Measurements from ENCODE around the gene ITPR1. TPM values are rescaled to one million over a fixed set of nuclear protein-coding genes. Genes with fewer than 3 reads are reported as not detected.

ITPR1 gene
- total RNA-seq, 1 donor from 2014 or later, result 45.9 TPM

DNA sequence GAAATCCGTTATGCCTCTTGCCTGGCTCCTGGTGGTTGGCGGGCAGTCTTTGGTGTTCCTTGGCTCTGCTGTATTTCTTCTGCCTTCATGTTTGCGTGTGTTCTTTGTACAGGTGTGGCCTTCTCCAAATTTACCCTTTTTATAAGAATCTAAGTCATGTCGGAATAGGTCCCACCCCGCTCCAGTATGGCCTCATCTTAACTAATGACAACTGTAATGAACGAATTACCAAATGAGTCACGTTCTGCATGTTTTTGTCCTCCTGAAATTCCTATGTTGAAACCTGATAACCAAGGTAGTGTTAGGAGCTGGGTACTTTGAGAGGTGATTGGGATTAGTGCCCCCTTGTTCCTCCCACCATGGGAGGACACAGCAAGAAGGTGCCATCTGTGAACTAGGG is 71.1 kb downstream of the ITPR1 start:
- TF ChIP-seq, protein P1, sequence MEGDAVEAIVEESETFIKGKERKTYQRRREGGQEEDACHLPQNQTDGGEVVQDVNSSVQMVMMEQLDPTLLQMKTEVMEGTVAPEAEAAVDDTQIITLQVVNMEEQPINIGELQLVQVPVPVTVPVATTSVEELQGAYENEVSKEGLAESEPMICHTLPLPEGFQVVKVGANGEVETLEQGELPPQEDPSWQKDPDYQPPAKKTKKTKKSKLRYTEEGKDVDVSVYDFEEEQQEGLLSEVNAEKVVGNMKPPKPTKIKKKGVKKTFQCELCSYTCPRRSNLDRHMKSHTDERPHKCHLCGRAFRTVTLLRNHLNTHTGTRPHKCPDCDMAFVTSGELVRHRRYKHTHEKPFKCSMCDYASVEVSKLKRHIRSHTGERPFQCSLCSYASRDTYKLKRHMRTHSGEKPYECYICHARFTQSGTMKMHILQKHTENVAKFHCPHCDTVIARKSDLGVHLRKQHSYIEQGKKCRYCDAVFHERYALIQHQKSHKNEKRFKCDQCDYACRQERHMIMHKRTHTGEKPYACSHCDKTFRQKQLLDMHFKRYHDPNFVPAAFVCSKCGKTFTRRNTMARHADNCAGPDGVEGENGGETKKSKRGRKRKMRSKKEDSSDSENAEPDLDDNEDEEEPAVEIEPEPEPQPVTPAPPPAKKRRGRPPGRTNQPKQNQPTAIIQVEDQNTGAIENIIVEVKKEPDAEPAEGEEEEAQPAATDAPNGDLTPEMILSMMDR (conservative IDR thresholded peaks at IDR 0.05), result no peak
- Mint-ChIP-seq H3K4me1 (ENCODE audit: unreplicated experiment) (peaks cover 35% of the 10 kb centered on the region), H3K9me3 (no peaks in the 10 kb centered on the region), H3K4me3 (no peak overlapping the region), H3K27ac (no peak overlapping the region), H3K27me3 (no peaks in the 10 kb centered on the region), H3K36me3 (peaks cover 10% of the 10 kb centered on the region)
- no peak for DNase-seq (ENCODE audit: extremely low spot score, unreplicated experiment)

DNA sequence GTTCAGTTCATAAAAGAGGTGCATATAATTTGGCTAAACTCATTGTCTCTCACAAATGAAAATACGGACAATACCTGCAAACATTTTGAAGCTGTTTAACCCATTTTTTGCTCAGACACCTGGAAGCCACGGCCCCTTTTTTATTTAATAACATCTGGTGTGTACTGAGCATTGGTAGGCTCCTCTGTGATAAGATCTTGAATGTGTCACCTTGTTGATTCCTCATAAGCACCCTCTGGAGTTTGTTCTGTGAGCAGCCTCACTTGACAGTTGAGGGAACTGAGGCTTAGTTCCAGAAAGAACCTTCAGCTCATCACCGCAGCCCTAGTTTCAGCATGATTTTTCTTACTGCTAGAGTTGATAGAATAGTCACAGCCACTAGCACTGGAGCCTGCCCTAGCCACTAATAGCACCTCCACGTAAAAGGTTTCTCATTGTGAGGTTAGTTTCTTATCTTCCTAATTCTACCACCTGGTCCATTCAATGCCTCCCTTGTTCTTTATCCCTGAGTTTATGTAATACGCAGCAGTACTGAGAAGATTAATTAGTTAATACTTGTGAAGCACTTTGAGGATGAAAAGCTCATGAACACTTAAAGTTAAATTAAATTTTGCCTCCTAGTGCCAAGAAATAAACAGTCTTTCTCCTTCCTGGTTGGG is 71.9 kb downstream of the ITPR1 start:
- Mint-ChIP-seq H3K4me1 (ENCODE audit: unreplicated experiment) (peaks cover 42% of the 10 kb centered on the region), H3K4me3 (no peak overlapping the region), H3K27ac (no peak overlapping the region), H3K27me3 (no peaks in the 10 kb centered on the region), H3K9me3 (no peaks in the 10 kb centered on the region), H3K36me3 (peaks cover 10% of the 10 kb centered on the region)
- no peak for DNase-seq (ENCODE audit: extremely low spot score, unreplicated experiment)
- TF ChIP-seq, protein P1 (conservative IDR thresholded peaks at IDR 0.05), result no peak

DNA sequence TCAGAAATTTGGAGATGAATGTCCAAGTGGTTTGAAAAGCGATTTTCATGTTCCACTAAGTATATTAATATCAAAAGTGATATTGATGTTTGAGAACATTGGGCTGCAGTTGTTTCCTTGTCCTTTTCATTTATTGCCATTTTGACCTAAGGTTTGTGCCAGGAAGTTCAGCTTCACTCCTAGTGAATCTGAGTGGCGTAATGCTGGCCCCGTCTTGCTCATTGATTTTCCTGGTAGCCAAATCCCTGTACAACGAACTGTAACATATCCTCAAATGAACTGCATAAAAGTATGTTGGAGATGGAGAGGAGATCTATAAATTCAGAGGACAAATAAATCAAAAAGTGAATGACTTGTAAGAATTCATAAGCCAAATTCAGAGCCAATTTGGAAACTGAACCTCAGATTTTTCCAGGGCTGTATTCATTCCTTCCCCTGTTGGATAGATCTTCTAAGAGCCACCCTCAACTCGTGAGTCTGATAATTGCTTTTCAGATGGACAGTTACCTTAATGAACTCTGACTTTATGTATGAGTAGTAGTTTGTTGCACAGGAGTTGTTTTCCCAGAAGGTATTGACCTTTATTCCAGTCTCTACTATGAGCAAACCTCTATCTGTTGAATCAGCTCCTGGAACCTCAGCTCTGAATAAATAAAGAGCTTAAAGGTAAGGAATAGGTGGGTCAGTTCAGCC is 72.8 kb downstream of the ITPR1 start:
- H3K27ac Mint-ChIP-seq, result peak overlapping the region; percentile 11
- TF ChIP-seq, protein P1 (conservative IDR thresholded peaks at IDR 0.05), result no peak
- H3K4me1 Mint-ChIP-seq (ENCODE audit: unreplicated experiment), result peaks cover 42% of the 10 kb centered on the region
- H3K9me3 Mint-ChIP-seq, result no peaks in the 10 kb centered on the region
- H3K36me3 Mint-ChIP-seq, result peaks cover 10% of the 10 kb centered on the region
- no peak for DNase-seq (ENCODE audit: extremely low spot score, unreplicated experiment)
- H3K27me3 Mint-ChIP-seq, result no peaks in the 10 kb centered on the region
- H3K4me3 Mint-ChIP-seq, result no peak overlapping the region

DNA sequence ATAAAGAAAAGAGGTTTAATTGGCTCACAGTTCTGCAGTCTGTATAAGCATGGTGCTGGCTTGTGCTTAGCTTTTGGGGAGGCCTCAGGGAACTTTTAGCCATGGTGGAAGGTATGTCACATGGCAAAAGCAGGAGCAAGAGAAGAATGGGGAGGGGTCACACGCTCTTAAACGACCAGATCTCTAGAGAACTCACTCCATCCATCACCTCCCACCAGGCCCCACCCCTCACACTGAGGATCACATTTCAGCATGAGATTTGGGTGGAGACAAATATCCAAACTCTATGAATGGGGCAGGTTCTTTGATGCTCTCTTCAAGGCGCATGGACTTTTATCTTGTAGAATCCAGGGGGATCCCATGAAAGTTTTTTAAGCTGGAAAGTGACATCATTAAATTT is 75.7 kb downstream of the ITPR1 start:
- H3K4me1 Mint-ChIP-seq (ENCODE audit: unreplicated experiment), result peaks cover 48% of the 10 kb centered on the region
- DNase-seq (ENCODE audit: extremely low spot score, unreplicated experiment), result no peak
- H3K27me3 Mint-ChIP-seq, result no peaks in the 10 kb centered on the region
- H3K36me3 Mint-ChIP-seq, result peaks cover 7% of the 10 kb centered on the region
- H3K4me3 Mint-ChIP-seq, result no peak overlapping the region
- H3K9me3 Mint-ChIP-seq, result no peaks in the 10 kb centered on the region
- TF ChIP-seq, protein P1 (conservative IDR thresholded peaks at IDR 0.05), result no peak
- H3K27ac Mint-ChIP-seq, result no peak overlapping the region

DNA sequence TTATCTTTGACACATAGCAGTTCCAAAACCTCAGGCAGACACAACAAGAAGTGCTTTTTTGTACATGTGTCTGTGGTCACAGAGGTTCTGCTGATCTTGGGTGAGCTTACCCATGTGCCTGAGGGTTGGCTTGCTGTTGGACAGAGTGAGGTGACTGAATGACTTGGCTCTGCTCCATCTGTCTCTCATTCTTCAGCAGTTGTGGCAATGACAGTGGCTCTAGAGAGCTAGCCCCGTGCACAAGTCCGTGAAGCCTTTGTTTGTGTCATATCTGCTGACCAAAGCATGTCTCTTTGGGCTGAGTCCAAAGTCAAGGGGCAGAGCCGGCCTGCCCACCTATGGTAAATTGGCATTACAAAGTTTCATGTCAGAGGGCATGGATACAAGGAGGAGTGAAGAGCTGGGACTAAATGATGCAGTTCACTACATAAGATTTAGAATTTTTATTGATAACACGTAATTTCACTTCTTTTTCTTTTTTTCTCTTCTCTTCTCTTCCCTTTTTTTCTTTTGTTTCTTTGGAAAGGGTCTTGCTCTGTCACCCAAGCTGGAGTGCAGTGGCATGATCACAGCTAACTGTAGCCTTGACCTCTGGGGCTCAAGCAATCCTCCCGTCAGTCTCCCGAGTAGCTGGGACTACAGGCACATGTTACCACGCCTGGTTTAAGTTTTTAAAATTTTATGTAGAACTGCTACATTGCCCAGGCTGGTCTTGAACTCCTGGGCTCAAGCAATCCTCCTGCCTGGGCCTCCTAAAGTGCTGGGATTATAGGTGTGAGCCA is 77.9 kb downstream of the ITPR1 start:
- DNase-seq (ENCODE audit: extremely low spot score, unreplicated experiment), result no peak
- peaks cover 7% of the 10 kb centered on the region for H3K36me3 Mint-ChIP-seq
- no peaks in the 10 kb centered on the region for H3K9me3 Mint-ChIP-seq
- no peak overlapping the region for H3K4me3 Mint-ChIP-seq
- no peaks in the 10 kb centered on the region for H3K27me3 Mint-ChIP-seq
- no peak overlapping the region for H3K27ac Mint-ChIP-seq
- TF ChIP-seq, protein P1 (conservative IDR thresholded peaks at IDR 0.05), result no peak
- peaks cover 41% of the 10 kb centered on the region for H3K4me1 Mint-ChIP-seq (ENCODE audit: unreplicated experiment)

All from type B pancreatic cell (in vitro differentiated cells).